Naive thymus-derived CD4-positive, alpha-beta T cell (primary cell): Measurements from ENCODE around the gene PLEKHH2. TPM values are rescaled to one million over a fixed set of nuclear protein-coding genes. Genes with fewer than 3 reads are reported as not detected.
A peak's percentile ranks its signal among the peaks of the same experiment; 100 is the strongest.

ENCODE experiments used
- ATAC-seq: fragments of 150-1000 bp; cut with Tn5 transposase; 2 replicates; pipeline ENCODE4 v1.10.0; 2021; ENCODE audit warnings: mild to moderate bottlenecking, moderate library complexity
- CTCF ChIA-PET: fragments of 350-600 bp; sonication (Branson Sonifier 250); formaldehyde crosslinking; loops from one replicate; lab custom pipeline; 2021; ENCODE audit warnings: antibody characterized with exemption; lab: Charles Lee
- POLR2A ChIA-PET: fragments of 350-600 bp; sonication (Branson Sonifier 250); formaldehyde crosslinking; loops from one replicate; lab custom pipeline; 2021; ENCODE audit warnings: antibody characterized with exemption, inconsistent platforms; lab: Charles Lee
- DNase-seq, 9 donors: peaks; one replicate each; pipeline versions ENCODE4 v3.0.0 to v3.0.0-alpha.2; 2020 to 2022; ENCODE audit warnings: mixed read lengths in 1 of 9
- H3K27ac ChIP-seq: one replicate; pipeline ENCODE4 v1.7.0; 2013; ENCODE audit warnings: mild to moderate bottlenecking, low read depth, low read length, moderate library complexity
- H3K27me3 ChIP-seq, 2 donors: one replicate each; pipeline ENCODE4 v1.7.0; 2013; ENCODE audit warnings: low read length in 2 of 2, mild to moderate bottlenecking in 2 of 2, moderate library complexity in 2 of 2; ENCODE audit not compliant: control insufficient read depth in 2 of 2, insufficient read depth in 2 of 2
- H3K36me3 ChIP-seq, 3 experiments: 1 replicate in 2 of 3; 2 replicates in 1 of 3; pipeline ENCODE4 v1.7.0; 2013; ENCODE audit warnings: low read length in 3 of 3, mild to moderate bottlenecking in 3 of 3, moderate library complexity in 1 of 3; ENCODE audit not compliant: insufficient read depth in 3 of 3, control insufficient read depth in 2 of 3
- H3K4me1 ChIP-seq, 2 donors: one replicate each; pipeline ENCODE4 v1.7.0; 2013; ENCODE audit warnings: low read length in 2 of 2, mild to moderate bottlenecking in 2 of 2, moderate library complexity in 1 of 2; ENCODE audit not compliant: control insufficient read depth in 2 of 2, insufficient read depth in 2 of 2
- H3K4me3 ChIP-seq: 2 replicates; pipeline ENCODE4 v1.7.0; 2013; ENCODE audit warnings: mild to moderate bottlenecking, low read length
- H3K9me3 ChIP-seq, 3 experiments: 1 replicate in 2 of 3; 2 replicates in 1 of 3; pipeline ENCODE4 v1.7.0; 2013; ENCODE audit warnings: low read length in 3 of 3; ENCODE audit not compliant: control insufficient read depth in 2 of 3
- H3K27ac Mint-ChIP-seq, 9 donors: one replicate each; pipeline ENCODE4 v1.8.0; 2020 to 2022; ENCODE audit warnings: mixed read lengths in 9 of 9, mild to moderate bottlenecking in 8 of 9, moderate library complexity in 5 of 9, inconsistent platforms in 2 of 9
- H3K27me3 Mint-ChIP-seq, 5 donors: one replicate each; pipeline ENCODE4 v1.8.0; 2021 to 2022; ENCODE audit warnings: mixed read lengths in 5 of 5, mild to moderate bottlenecking in 1 of 5
- H3K36me3 Mint-ChIP-seq, 5 donors: one replicate each; pipeline ENCODE4 v1.8.0; 2020 to 2022; ENCODE audit warnings: mixed read lengths in 5 of 5, mild to moderate bottlenecking in 3 of 5, inconsistent platforms in 1 of 5
- H3K4me1 Mint-ChIP-seq, 7 donors: one replicate each; pipeline ENCODE4 v1.8.0; 2020 to 2022; ENCODE audit warnings: mixed read lengths in 7 of 7, mild to moderate bottlenecking in 3 of 7, inconsistent platforms in 1 of 7
- H3K4me3 Mint-ChIP-seq, 10 donors: one replicate each; pipeline ENCODE4 v1.8.0; 2020 to 2022; ENCODE audit warnings: mild to moderate bottlenecking in 10 of 10, mixed read lengths in 10 of 10, moderate library complexity in 6 of 10, inconsistent platforms in 2 of 10
- H3K9me3 Mint-ChIP-seq, 11 donors: one replicate each; pipeline ENCODE4 v1.8.0; 2020 to 2022; ENCODE audit warnings: mixed read lengths in 11 of 11, mild to moderate bottlenecking in 4 of 11, inconsistent platforms in 1 of 11, moderate library complexity in 1 of 11
- intact Hi-C, 2 donors: fragments of 100-400 bp; cut with micrococcal nuclease; formaldehyde crosslinking; loops; one replicate each; pipeline ENCODE4 v1.15.1; 2023
- polyA plus RNA-seq, 2 donors: library from polyadenylated mRNA; unstranded; fragments of 300-500 nt; fragmentation: Illumina TruSeq; gene quantifications; one replicate each; pipeline ENCODE4 v1.2.3, GENCODE V29; 2021
- total RNA-seq, 6 experiments: library from RNA in 5 of 6; stranded (reverse) in 5 of 6; gene quantifications; 1 replicate in 5 of 6; 2 replicates in 1 of 6; pipeline ENCODE4 v1.2.3 and lab custom pipeline; 2021 to 2026

PLEKHH2 gene
- 1 to 10 TPM in 4 of 5 experiments, under 1 TPM in 1; 0.02 to 2.8 (median 2.0) TPM for total RNA-seq
- under 1 TPM in 1 of 2 donors, not detected in 1; 0.33 TPM for polyA plus RNA-seq
- 2.8 reads per million, percentile 15 among the genes with 10 or more reads in this experiment for total RNA-seq (lab: John Stamatoyannopoulos, UW)

DNA sequence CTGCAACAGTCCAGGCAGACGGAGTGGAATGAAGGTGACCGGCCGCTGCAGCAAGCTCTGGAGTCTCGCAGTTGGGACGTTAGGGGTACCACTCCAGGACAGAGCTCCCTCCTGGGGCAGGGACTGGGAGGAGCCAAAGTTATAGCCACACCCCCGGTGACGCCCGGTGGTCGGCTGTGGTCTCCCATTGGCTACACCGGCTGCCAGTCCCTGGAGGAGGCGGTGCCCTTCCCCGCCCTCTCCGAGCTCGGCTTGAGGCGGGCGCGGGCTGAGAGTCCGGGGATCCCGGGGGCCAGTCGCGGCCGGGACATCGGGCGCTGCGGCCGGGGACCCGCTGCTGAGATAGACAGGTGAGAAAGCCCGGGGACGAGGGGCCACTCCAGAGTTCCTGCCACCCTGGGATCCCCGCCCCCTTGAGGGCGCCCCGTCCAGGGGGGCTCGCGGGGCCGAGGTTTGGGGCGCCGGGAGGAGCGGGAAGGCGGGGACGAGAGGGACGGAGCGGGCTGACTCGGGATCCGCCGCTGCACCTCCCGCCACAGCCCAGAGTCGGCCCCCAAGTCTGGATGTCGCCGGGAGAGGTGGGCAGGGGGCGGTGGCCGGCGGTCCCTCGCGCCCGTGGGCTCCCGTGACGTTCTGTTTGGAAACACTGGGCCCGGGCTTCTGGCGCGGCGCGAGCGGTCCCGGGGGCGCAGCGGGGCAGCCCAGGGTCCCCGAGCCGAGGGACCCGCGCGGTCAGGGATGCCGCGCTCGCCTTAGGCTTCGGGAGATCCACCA is at the start of gene PLEKHH2:
Gene PLEKHH2 (plus strand): TSS at position 231 of the 774 bp plus-strand sequence. CDS start 7,414 bp downstream, outside the sequence.
- ChIA-PET CTCF (no interaction called here), POLR2A (interaction anchor here (1.5 kb wide), 1 partner anchor 41 kb away, joined by 3 read pairs; no protein-coding TSS in a partner anchor)
- Histone ChIP-seq H3K27ac (peak within 1 kb of the TSS; percentile 56), H3K9me3 (no peaks in the 10 kb centered on the region), H3K4me1 (peaks cover 0 to 10% of the 10 kb centered on the region in 2 donors), H3K27me3 (peaks cover 0 to 4% of the 10 kb centered on the region in 2 donors), H3K4me3 (peak within 1 kb of the TSS; percentile 93), H3K36me3 (no peaks in the 10 kb centered on the region)
- Mint-ChIP-seq H3K36me3 (peaks cover 0 to 3% (median 0%) of the 10 kb centered on the region in 5 donors), H3K9me3 (peaks cover 0 to 18% (median 4%) of the 10 kb centered on the region in 11 donors), H3K27ac (peak within 1 kb of the TSS; percentile 10 to 90 (median 80)), H3K4me3 (peak within 1 kb of the TSS; percentile 87 to 100 (median 95)), H3K4me1 (peaks cover 6 to 21% (median 19%) of the 10 kb centered on the region in 7 donors), H3K27me3 (peaks cover 16 to 55% (median 28%) of the 10 kb centered on the region in 5 donors)
- peak; percentile 69 to 89 (median 84) for DNase-seq
- intact Hi-C loops, result loop anchor here (1.0 to 5.0 kb wide), 5 partner anchors 24 to 827 kb away; partner anchors contain the start of genes DYNC2LI1 (in 1 of the 2) and THADA (in 1 of the 2)
- peak; percentile 100 for ATAC-seq

DNA sequence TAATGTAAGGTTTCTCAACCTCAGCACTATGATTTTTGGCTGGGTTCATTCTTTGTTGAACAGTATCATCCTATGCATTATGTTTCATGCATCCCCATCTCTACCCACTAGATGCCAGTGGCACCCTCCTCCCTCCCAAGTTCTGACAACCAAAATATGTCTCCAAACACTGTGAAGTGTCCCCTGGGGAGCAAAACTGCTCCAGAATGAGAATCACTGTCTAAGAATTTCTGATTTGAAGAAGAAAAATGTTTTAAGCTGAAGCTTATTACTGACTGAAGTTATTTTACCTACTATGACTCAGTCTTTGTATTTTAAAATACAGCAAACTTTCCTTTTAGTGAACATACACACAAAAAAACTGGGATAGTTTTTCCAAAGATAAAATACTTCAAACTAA is 44.6 kb upstream of the PLEKHH2 start:
- ChIA-PET CTCF (interaction anchor here (1.1 kb wide), 1 partner anchor 174 kb away, joined by 5 read pairs; no protein-coding TSS in a partner anchor), POLR2A (no interaction called here)
- no peak overlapping the region for H3K4me3 ChIP-seq
- no peaks in the 10 kb centered on the region for H3K27me3 Mint-ChIP-seq
- no peaks in the 10 kb centered on the region for H3K27me3 ChIP-seq
- no peaks in the 10 kb centered on the region for H3K9me3 ChIP-seq
- H3K36me3 ChIP-seq, result peaks cover 0 to 20% (median 0%) of the 10 kb centered on the region in 3 experiments
- H3K27ac Mint-ChIP-seq, result peak overlapping the region in 1 of 9 donors; percentile 26
- DNase-seq (no peak), ATAC-seq (no peak)
- H3K9me3 Mint-ChIP-seq, result no peaks in the 10 kb centered on the region
- intact Hi-C loops, result loop anchor here in 1 of 2 donors (10.0 kb wide), 2 partner anchors 182 to 458 kb away; partner anchors contain the start of gene DYNC2LI1
- peaks cover 23 to 45% (median 38%) of the 10 kb centered on the region in 7 donors for H3K4me1 Mint-ChIP-seq
- H3K4me1 ChIP-seq, result peaks cover 9 to 13% of the 10 kb centered on the region in 2 donors
- H3K4me3 Mint-ChIP-seq, result no peak overlapping the region
- H3K27ac ChIP-seq, result no peak overlapping the region
- peaks cover 0 to 8% (median 7%) of the 10 kb centered on the region in 5 donors for H3K36me3 Mint-ChIP-seq

DNA sequence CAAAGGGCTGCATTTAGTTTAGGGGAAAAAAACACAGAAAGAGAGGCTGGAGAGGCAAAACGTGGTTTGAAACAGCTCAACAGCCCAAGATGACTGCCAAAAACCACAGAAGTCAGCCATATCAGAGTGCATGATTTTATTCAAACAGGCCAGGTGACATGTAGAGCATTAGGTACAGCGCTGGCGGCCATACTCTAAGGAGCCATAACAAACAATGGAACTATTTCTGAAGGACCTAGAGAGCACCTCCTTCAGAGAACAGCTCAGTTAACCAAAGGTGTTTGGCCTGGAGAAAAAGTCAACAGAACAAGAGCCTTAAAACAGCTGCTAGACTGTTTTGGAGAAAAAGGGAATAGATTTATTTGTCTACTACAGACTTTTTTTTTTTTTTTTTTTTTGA is 43.8 kb upstream of the PLEKHH2 start:
- intact Hi-C loops, result loop anchor here in 1 of 2 donors (10.0 kb wide), 2 partner anchors 182 to 458 kb away; partner anchors contain the start of gene DYNC2LI1
- no peaks in the 10 kb centered on the region for H3K27me3 ChIP-seq
- no peak for ATAC-seq
- peak overlapping the region in 5 of 10 donors; percentile 3 to 49 (median 30) for H3K4me3 Mint-ChIP-seq
- H3K36me3 Mint-ChIP-seq, result peaks cover 0 to 5% (median 3%) of the 10 kb centered on the region in 5 donors
- peaks cover 0 to 20% (median 0%) of the 10 kb centered on the region in 3 experiments for H3K36me3 ChIP-seq
- peak overlapping the region in 6 of 9 donors; percentile 14 to 71 (median 38) for H3K27ac Mint-ChIP-seq
- no peak overlapping the region for H3K27ac ChIP-seq
- peaks cover 0 to 4% (median 0%) of the 10 kb centered on the region in 5 donors for H3K27me3 Mint-ChIP-seq
- no peaks in the 10 kb centered on the region for H3K9me3 ChIP-seq
- H3K4me1 Mint-ChIP-seq, result peaks cover 23 to 48% (median 38%) of the 10 kb centered on the region in 7 donors
- H3K4me1 ChIP-seq, result peaks cover 9 to 13% of the 10 kb centered on the region in 2 donors
- no peak for DNase-seq
- no peak overlapping the region for H3K4me3 ChIP-seq
- CTCF ChIA-PET, result interaction anchor here (0.6 to 1.1 kb wide), 2 partner anchors 173 to 190 kb away, joined by 3 to 5 read pairs; no protein-coding TSS in a partner anchor
- POLR2A ChIA-PET, result interaction anchor here (0.6 to 0.7 kb wide), 3 partner anchors 16 to 1752 kb away, joined by 3 to 4 read pairs (median 3); no protein-coding TSS in a partner anchor
- no peaks in the 10 kb centered on the region for H3K9me3 Mint-ChIP-seq

DNA sequence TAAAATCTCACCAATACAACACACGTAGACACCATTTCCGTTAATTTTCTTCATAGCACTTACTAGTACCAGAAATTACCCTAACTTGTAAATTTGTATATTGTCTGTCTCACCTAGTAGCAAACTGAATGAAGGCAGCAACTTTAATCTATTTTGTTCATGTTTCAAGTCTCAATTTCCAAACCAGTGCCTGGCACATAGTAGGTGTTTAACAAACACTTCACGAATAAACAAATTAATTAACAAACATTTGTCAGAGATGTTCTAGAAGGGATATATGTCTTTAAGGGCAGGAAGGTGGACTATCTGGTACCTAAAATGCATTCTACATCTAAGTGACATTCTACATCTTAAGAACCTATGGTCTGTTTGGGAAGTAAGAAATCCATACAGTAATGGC is 42.2 kb upstream of the PLEKHH2 start:
- CTCF ChIA-PET, result no interaction called here
- Mint-ChIP-seq H3K27ac (peak overlapping the region; percentile 90 to 98 (median 97)), H3K9me3 (no peaks in the 10 kb centered on the region), H3K4me1 (peaks cover 23 to 48% (median 38%) of the 10 kb centered on the region in 7 donors), H3K27me3 (peaks cover 0 to 6% (median 3%) of the 10 kb centered on the region in 5 donors), H3K36me3 (peaks cover 0 to 4% (median 0%) of the 10 kb centered on the region in 5 donors), H3K4me3 (peak overlapping the region; percentile 82 to 96 (median 94))
- peak overlapping the region; percentile 87 for H3K27ac ChIP-seq
- DNase-seq, result no peak
- no peaks in the 10 kb centered on the region for H3K9me3 ChIP-seq
- H3K27me3 ChIP-seq, result no peaks in the 10 kb centered on the region
- intact Hi-C loops, result loop anchor here (1.0 to 10.0 kb wide), 7 partner anchors 180 to 768 kb away; partner anchors contain the start of genes DYNC2LI1 (in 1 of the 2), LRPPRC (in 1 of the 2) and PPM1B (in 1 of the 2)
- no peak for ATAC-seq
- H3K4me1 ChIP-seq, result peaks cover 9 to 13% of the 10 kb centered on the region in 2 donors
- H3K36me3 ChIP-seq, result peaks cover 0 to 13% (median 0%) of the 10 kb centered on the region in 3 experiments
- peak overlapping the region; percentile 79 for H3K4me3 ChIP-seq
- POLR2A ChIA-PET, result interaction anchor here (1.0 to 1.4 kb wide), 2 partner anchors 39 to 43 kb away, joined by 4 read pairs; no protein-coding TSS in a partner anchor

DNA sequence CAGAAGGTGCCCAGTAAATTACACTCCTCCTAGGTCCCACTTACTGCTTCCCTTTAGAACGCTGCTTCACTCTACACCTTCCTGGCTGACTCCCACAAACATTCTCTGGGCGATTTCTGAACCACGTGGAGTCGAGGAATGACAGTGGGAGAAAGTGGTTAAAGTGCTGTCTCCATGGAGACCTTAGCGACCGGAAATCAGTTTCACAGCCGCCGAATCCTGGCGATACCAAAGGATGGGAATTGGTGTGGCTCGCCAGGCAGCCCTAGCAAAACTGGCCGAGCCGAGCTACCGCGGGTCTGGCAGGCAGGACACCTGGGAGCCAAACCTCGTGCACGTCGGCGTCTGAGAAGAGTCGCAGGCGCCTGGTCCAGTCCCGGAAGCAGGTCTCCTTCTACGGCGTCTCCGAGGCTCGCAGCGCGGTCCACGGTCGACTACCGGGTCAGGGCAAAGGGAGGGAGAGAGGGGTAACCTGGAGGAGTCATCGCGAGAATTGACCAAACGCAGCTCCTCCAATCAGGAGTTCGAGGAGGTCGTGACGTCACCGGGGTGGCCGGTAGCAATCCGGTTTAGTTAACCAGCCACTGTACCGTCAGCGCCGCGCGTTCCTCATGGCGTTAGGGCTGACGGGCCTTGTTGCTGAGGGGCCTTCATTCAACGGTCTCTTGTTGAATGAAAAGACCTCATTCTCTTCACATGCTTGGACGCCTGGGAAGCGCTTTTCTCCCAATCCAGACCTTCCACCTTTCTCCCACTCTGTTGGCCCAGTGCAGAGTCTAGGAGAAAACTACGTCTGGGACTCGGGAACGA is 41.3 kb upstream of the PLEKHH2 start, which contains the start of gene THADA:
Gene THADA (minus strand): TSS at position 436 of the 810 bp plus-strand sequence. CDS start 3,646 bp downstream, outside the sequence.
- Histone ChIP-seq H3K27ac (peak within 1 kb of the TSS; percentile 87), H3K27me3 (no peaks in the 10 kb centered on the region), H3K36me3 (peaks cover 0 to 5% (median 0%) of the 10 kb centered on the region in 3 experiments), H3K9me3 (no peaks in the 10 kb centered on the region), H3K4me3 (peak within 1 kb of the TSS; percentile 79), H3K4me1 (peaks cover 9 to 13% of the 10 kb centered on the region in 2 donors)
- POLR2A ChIA-PET, result interaction anchor here (0.7 to 2.4 kb wide), 12 partner anchors 9 to 785 kb away, joined by 3 to 19 read pairs (median 4); partner anchors contain the start of gene PLEKHH2
- Mint-ChIP-seq H3K27me3 (peaks cover 0 to 6% (median 3%) of the 10 kb centered on the region in 5 donors), H3K9me3 (no peaks in the 10 kb centered on the region), H3K4me3 (peak within 1 kb of the TSS; percentile 82 to 96 (median 94)), H3K4me1 (peaks cover 23 to 48% (median 38%) of the 10 kb centered on the region in 7 donors), H3K27ac (peak within 1 kb of the TSS; percentile 90 to 98 (median 97)), H3K36me3 (peaks cover 0 to 3% (median 0%) of the 10 kb centered on the region in 5 donors)
- CTCF ChIA-PET, result interaction anchor here (1.0 to 2.6 kb wide), 3 partner anchors 10 to 18 kb away, joined by 5 to 12 read pairs (median 5); no protein-coding TSS in a partner anchor
- intact Hi-C loops, result loop anchor here (1.0 to 10.0 kb wide), 15 partner anchors 13 to 1235 kb away; partner anchors contain the start of genes COX7A2L (in 2 of the 2), DYNC2LI1 (in 2 of the 2), PPM1B (in 2 of the 2) and ZFP36L2 (in 2 of the 2)
- ATAC-seq (peak; percentile 98), DNase-seq (peak; percentile 83 to 94 (median 91))
